CD4-positive, alpha-beta T cell treated with Interleukin-21 for 1 hour (primary cell): Measurements from ENCODE around the gene ZNF132.
"Not testable (repeated sequence)": the region's sequence is repeated elsewhere in the genome, so short reads cannot be mapped to it uniquely, and the experiment has no call there.

ENCODE experiments used
- DNase-seq: peaks from one replicate; pipeline ENCODE4 v3.0.0-alpha.2; 2020

The ZNF132 gene

DNA sequence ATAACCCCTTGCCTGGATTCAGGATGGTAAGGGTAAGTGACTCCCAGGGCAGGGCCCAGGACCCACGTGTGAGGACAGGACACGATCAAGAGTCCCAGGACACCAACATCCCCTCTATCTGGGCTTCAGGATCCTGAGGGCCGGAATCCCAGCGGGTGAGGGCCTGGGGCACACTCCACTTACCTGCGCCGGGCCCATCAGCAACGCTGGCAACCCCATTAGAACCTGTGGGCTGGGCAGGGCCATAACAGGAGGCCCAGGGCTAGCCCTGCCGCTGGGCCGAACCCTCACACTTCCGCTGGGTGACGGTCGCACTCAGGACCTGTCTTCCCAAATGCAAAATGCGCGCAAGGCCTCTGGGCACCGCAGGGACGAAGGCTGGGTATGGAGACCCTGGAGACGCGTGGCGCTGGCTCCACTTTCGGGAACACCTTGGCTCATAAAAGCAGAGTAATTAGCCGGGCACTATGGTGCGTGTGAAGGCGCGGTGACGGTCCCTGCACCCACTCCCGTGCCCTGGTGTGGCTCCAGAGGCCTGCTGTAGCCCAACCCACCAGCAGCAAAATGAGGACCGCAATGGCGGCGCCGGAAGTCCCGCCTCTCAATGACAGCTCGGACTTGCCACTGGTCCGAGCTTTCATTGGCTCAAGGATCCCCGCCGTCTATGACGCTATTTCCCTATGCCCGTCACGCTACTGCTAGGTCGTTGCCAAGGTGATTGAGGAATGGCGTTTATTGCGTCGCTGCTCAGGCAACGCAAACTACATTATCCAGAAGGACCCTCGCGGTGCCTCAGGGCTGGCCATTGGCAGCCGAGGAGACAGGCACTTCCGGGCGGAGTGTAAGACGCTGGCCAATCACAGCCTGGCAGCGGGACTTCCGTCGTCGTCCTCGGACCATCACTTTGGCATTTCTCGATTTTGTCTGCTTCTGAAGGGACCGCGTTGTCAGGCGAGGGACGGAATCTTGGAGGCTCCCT, at the start of gene ZNF132:
Gene ZNF132, minus strand, starts transcription at position 578 of the 979 bp plus-strand sequence. Its CDS starts 332 bp downstream, at position 246.
- DNase-seq = peak; percentile 99

DNA sequence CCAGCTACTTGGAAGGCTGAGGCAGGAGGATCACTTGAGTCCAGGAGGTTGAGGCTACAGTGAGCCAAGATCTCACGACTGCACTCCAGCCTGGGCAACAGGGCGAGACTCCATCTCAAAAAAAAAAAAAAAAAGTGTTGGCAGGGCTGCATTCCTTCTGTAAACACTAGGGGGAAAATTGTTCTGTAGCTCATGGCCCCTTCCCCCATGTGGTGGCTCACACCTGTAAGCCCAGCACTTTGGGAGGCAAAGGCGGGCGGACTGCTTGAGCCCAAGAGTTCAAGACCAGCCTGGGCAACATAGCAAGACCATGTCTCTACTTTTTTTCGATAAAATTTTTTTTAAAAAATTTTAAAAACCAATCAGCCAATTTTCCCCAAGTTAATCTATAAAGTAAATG, 44.4 kb upstream of the ZNF132 start:
- DNase-seq = not testable (repeated sequence)

GRCh38 chr19:58483776-58484175, 43.8 kb upstream of the ZNF132 start:
- no peak for DNase-seq

- DNase-seq = no peak
Observed at GRCh38 chr19:58482372-58482771, 42.4 kb upstream of the ZNF132 start.

GRCh38 chr19:58480831-58481230, 40.9 kb upstream of the ZNF132 start:
- no peak for DNase-seq

GRCh38 chr19:58480481-58480830, 40.5 kb upstream of the ZNF132 start:
- DNase-seq = no peak

DNA sequence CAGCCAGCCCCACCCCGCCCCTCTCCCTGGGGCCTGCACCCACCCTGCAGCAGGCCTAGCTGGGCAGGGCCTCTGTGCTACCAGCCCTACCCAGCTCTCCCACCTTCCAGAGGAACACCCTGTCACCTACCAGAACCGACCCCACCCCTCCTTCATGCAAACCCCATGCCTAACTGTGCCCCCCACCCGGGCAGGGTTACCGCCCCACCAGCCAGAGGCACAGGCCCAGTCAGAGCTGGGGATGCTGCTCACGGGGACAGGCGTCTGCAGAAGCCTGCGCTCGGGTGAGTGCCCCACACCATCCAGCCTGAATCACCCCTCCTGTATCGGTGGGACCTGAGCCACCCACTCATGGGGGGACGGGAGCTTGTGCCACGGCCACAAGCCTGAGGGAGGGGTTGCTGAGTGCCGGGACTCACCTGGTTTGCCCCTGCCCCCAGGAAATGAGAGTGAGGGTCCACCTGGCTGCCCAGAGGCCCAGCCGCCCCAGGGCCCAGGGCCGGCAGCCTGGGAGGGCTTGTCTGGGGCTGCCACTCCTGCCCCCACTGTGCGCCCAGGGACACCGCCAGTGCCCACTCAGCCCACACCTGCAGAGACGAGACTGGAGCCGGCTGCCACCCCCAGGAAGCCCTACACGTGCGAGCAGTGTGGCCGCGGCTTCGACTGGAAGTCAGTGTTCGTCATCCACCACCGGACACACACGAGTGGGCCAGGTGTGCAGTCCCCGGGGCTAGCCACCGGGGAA, 40.0 kb upstream of the ZNF132 start:
- no peak for DNase-seq

GRCh38 chr19:58479303-58479702, 39.4 kb upstream of the ZNF132 start:
- no peak for DNase-seq

- no peak for DNase-seq
Observed at GRCh38 chr19:58477871-58478270, 37.9 kb upstream of the ZNF132 start.

DNA sequence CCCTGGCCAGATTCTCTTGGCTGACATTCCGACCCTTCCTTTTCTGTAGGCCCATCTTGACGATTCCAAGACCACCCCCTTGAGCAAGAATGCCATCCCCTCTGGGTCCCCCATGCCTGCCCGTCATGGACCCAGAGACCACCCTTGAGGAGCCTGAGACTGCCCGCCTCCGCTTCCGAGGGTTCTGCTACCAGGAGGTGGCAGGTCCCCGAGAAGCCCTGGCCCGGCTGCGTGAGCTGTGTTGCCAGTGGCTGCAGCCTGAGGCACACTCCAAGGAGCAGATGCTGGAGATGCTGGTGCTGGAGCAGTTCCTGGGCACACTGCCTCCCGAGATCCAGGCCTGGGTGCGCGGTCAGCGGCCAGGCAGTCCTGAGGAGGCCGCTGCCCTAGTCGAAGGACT, 37.2 kb upstream of the ZNF132 start:
- no peak for DNase-seq

- DNase-seq = no peak
Observed at GRCh38 chr19:58476498-58477015, 36.6 kb upstream of the ZNF132 start.

DNA sequence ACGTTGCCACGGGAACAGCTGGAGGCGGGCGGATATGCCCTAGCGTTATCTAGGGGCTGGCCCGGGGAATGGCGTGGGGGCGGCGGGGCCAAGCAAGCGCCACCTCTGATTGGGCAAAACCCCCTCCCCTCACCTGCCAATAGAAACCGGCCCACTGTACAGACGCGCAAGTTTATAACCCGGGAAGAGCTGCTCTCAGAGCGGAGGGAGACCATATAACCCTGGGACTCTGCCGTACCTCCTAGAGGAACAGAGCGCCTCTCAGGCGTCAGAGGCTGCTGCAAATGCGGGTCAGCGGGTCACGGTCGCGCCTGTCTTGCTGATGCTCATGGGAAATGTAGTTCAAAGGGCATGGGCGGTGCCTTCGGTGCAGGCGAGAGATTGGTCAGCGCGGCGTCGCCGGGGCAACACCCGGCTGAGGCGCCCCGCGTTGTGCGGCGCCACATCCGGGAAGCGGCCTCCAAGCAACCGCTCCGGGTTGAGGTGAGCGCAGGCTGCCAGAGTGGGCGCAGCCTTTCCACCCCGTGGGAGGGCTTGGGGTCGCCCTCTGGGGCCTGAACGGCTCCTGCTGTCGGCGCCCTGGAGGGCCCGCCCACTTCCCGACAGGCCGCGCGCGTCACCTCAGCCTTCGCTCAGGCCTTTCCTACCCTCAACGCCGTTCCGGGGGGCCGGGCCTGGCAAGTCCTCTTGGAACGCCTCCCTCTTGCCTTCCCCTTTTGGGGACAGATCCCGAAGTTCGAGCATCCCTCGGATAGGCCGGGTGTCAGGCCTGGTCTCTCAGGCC, 36.0 kb upstream of the ZNF132 start, which contains the start of gene ZNF446:
Gene ZNF446, plus strand, starts transcription at position 639 of the 784 bp plus-strand sequence. CDS start 867 bp downstream, outside the sequence.
- DNase-seq = peak; percentile 97

DNA sequence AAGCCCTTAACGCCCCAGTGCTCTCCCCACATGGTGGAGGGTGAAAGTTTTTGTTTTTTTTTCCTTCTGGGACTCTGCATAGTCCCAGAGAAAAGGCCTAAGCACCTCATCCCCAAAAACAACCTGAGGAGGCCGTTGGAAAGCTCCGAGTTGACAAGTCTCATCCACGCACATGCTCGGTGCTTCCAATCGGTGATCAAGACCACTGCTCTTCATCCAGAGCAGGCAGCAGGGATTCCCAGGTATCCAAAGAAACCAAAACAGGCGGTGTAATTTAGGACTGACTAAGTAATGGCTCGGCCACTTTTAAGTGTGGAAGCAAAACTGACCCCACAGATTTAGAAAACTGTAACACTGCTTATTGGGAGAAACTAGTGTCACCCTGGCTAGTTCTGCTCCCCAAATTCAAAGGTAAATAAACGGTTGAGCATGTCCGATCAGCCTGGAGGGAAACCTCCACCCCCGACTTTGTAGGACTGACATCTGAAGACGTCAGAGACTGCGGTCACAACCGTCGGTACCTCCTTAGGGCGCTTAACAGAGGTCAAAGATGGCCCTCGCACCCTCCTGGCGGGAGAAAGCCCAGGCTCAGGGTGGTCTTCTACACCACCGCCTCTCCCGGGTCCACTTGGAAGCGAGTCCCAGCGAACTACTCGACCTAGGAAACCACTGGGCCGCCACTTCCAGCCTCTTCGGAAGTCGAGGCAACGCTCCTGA, 35.2 kb upstream of the ZNF132 start:
- DNase-seq = no peak

- DNase-seq = no peak
Observed at GRCh38 chr19:58474291-58474996, 34.5 kb upstream of the ZNF132 start.

- DNase-seq = no peak
Observed at GRCh38 chr19:58473775-58474174, 33.8 kb upstream of the ZNF132 start.

- DNase-seq = no peak
Observed at GRCh38 chr19:58471736-58472135, 31.8 kb upstream of the ZNF132 start.

DNA sequence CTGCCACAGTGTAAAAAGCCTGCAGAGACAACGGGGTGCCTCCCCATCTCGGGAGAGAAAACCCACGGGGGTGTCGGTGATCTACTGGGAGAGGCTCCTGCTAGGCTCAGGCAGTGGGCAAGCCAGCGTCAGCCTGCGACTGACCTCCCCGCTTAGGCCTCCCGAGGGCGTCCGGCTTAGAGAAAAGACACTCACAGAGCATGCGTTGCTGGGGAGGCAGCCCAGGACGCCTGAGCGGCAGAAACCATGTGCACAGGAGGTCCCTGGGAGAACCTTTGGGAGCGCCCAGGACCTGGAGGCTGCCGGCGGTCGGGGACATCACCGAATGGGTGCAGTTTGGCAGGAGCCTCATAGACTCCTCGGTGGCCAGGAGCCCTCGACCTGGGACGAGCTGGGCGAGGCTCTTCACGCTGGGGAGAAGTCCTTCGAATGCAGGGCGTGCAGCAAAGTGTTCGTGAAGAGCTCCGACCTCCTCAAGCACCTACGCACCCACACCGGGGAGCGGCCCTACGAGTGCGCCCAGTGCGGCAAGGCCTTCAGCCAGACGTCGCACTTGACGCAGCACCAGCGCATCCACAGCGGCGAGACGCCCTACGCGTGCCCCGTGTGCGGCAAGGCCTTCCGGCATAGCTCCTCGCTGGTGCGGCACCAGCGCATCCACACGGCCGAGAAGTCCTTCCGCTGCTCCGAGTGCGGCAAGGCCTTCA, 31.0 kb upstream of the ZNF132 start:
- DNase-seq = not testable (repeated sequence)

GRCh38 chr19:58469241-58470013, 29.5 kb upstream of the ZNF132 start:
- no peak for DNase-seq

DNA sequence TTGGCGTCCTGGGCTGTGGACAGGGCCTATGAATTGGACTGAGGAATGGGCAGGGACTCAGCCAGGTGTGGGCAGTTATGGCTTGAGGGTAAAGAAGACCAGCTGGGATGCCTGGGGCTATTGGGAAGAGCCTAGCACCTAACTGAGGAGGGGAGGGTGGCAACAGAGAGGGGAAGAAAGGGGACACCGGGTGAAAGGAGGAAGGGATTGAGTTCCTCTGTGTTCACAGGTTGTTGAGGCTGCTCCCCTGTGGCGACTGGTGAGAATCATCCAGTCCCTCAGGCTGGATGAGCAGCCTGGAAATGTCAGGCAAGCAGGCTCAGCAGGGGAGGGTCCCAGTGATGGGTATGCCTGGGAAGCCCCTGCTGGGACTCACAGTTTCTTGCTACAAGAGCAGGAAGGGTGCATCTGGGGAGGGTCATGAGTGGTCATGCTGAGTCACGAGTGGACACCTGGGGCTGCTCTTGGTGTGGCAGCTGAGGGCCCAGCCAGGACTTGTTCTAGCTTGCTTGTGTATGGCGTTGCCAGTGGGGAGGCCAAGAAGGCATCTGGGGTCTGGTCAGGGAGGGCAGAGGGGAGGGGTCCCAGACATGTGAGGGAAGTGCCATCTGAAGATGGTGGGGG, 28.4 kb upstream of the ZNF132 start:
- DNase-seq = no peak
